GM19099 (cell line): Measurements from ENCODE around the gene LYRM4.

ENCODE experiments used
- POLR2A ChIP-seq: IDR thresholded peaks from 3 replicates; pipeline ENCODE4 v1.6.1; 2011; ENCODE audit warnings: low read depth; ENCODE audit not compliant: insufficient read length; ENCODE audit errors: extremely low read depth

LYRM4 gene

GRCh38 chr6:5157621-5158138 lies 103.1 kb downstream of the LYRM4 start:
- no peak for TF ChIP-seq POLR2A

GRCh38 chr6:5156627-5157026 lies 104.1 kb downstream of the LYRM4 start:
- no peak for TF ChIP-seq POLR2A

GRCh38 chr6:5155906-5156305 lies 104.8 kb downstream of the LYRM4 start:
- TF ChIP-seq POLR2A, result no peak

- no peak for TF ChIP-seq POLR2A
Measured at GRCh38 chr6:5153186-5153585, 107.6 kb downstream of the LYRM4 start.

- no peak for TF ChIP-seq POLR2A
Measured at GRCh38 chr6:5152460-5152859, 108.3 kb downstream of the LYRM4 start.

- no peak for TF ChIP-seq POLR2A
Measured at GRCh38 chr6:5151955-5152401, 108.8 kb downstream of the LYRM4 start.

GRCh38 chr6:5151360-5151954 lies 109.3 kb downstream of the LYRM4 start:
- no peak for TF ChIP-seq POLR2A

GRCh38 chr6:5150551-5151075 lies 110.1 kb downstream of the LYRM4 start:
- TF ChIP-seq POLR2A, result no peak

GRCh38 chr6:5149891-5150290 lies 110.9 kb downstream of the LYRM4 start:
- TF ChIP-seq POLR2A, result no peak

- TF ChIP-seq POLR2A, result no peak
Measured at GRCh38 chr6:5149159-5149704, 111.5 kb downstream of the LYRM4 start.

- no peak for TF ChIP-seq POLR2A
Measured at GRCh38 chr6:5146398-5146797, 114.4 kb downstream of the LYRM4 start.

GRCh38 chr6:5143634-5144311 lies 117.0 kb downstream of the LYRM4 start:
- no peak for TF ChIP-seq POLR2A

- TF ChIP-seq POLR2A, result no peak
Measured at GRCh38 chr6:5142915-5143314, 117.8 kb downstream of the LYRM4 start.

- no peak for TF ChIP-seq POLR2A
Measured at GRCh38 chr6:5142131-5142530, 118.6 kb downstream of the LYRM4 start.

GRCh38 chr6:5141046-5141445 lies 119.7 kb downstream of the LYRM4 start:
- no peak for TF ChIP-seq POLR2A

- TF ChIP-seq POLR2A, result no peak
Measured at GRCh38 chr6:5139828-5140771, 120.7 kb downstream of the LYRM4 start.
